RWPE2 (cell line): ENCODE measurements around the gene PRIMA1.

Experiments
- ATAC-seq: fragments of 200-7000 bp; cut with Tn5 transposase; 3 replicates; pipeline ENCODE4 v1.9.1; 2021; ENCODE audit warnings: low read depth
- DNase-seq: peaks from one replicate; pipeline ENCODE4 v3.0.0-alpha.2; 2020; ENCODE audit warnings: low spot score
- H3K27ac ChIP-seq: fragments of 450-650 bp; 2 replicates; pipeline ENCODE4 v1.5.1; 2017; ENCODE audit warnings: mild to moderate bottlenecking; ENCODE audit not compliant: poor library complexity, severe bottlenecking
- H3K27me3 ChIP-seq: fragments of 250-450 bp; sonication (Bioruptor Pico); 2 replicates; pipeline ENCODE4 v1.5.1; 2021; ENCODE audit warnings: mild to moderate bottlenecking, moderate library complexity; ENCODE audit not compliant: insufficient read depth, poor library complexity, severe bottlenecking
- H3K36me3 ChIP-seq: fragments of 250-450 bp; sonication (Bioruptor Pico); 2 replicates; pipeline ENCODE4 v1.5.1; 2020; ENCODE audit warnings: low read depth, mild to moderate bottlenecking, moderate library complexity
- H3K4me1 ChIP-seq: fragments of 250-450 bp; sonication (Bioruptor Pico); 2 replicates; pipeline ENCODE4 v1.5.1; 2021; ENCODE audit warnings: mild to moderate bottlenecking, moderate library complexity; ENCODE audit not compliant: insufficient read depth, poor library complexity, severe bottlenecking
- H3K4me3 ChIP-seq: fragments of 250-450 bp; sonication (Bioruptor Pico); 2 replicates; pipeline ENCODE4 v1.5.1; 2021; ENCODE audit warnings: mild to moderate bottlenecking, moderate library complexity; ENCODE audit not compliant: severe bottlenecking
- H3K9me3 ChIP-seq: fragments of 250-450 bp; sonication (Bioruptor Pico); 2 replicates; pipeline ENCODE4 v1.5.1; 2021; ENCODE audit warnings: mild to moderate bottlenecking, moderate library complexity; ENCODE audit not compliant: severe bottlenecking
- TF ChIP-seq, protein P1 (sequence below): fragments of 450-650 bp; IDR thresholded peaks from one replicate; pipeline ENCODE4 v1.5.1; 2017; ENCODE audit warnings: mild to moderate bottlenecking, moderate library complexity; ENCODE audit not compliant: poor library complexity, severe bottlenecking

Gene PRIMA1

DNA sequence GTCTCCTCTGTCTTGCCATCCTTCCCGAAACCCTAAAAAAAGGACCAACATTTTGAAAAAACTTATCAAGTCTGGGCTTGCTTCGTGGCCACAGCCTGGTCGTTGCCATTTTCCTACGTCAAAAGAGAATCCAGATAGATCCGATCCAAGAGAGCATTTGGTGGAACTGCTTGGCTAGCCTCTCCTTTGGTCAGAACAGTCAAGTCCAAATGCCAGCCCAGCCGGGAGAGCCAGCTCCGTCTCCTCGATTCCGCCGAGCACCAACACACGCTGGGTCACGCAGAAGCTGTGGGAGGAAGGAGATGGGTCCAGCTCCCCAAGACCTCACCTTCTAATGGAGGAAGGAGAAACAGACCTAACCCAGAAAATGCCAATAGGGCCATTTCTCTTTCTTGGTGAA, 9.3 kb upstream of the PRIMA1 start:
- Histone ChIP-seq H3K4me1 (no peaks in the 10 kb centered on the region), H3K27me3 (no peaks in the 10 kb centered on the region), H3K4me3 (no peak overlapping the region), H3K36me3 (no peaks in the 10 kb centered on the region), H3K27ac (no peak overlapping the region), H3K9me3 (no peaks in the 10 kb centered on the region)
- TF ChIP-seq, protein P1, sequence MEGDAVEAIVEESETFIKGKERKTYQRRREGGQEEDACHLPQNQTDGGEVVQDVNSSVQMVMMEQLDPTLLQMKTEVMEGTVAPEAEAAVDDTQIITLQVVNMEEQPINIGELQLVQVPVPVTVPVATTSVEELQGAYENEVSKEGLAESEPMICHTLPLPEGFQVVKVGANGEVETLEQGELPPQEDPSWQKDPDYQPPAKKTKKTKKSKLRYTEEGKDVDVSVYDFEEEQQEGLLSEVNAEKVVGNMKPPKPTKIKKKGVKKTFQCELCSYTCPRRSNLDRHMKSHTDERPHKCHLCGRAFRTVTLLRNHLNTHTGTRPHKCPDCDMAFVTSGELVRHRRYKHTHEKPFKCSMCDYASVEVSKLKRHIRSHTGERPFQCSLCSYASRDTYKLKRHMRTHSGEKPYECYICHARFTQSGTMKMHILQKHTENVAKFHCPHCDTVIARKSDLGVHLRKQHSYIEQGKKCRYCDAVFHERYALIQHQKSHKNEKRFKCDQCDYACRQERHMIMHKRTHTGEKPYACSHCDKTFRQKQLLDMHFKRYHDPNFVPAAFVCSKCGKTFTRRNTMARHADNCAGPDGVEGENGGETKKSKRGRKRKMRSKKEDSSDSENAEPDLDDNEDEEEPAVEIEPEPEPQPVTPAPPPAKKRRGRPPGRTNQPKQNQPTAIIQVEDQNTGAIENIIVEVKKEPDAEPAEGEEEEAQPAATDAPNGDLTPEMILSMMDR: no peak
- no peak for DNase-seq
- no peak for ATAC-seq

DNA sequence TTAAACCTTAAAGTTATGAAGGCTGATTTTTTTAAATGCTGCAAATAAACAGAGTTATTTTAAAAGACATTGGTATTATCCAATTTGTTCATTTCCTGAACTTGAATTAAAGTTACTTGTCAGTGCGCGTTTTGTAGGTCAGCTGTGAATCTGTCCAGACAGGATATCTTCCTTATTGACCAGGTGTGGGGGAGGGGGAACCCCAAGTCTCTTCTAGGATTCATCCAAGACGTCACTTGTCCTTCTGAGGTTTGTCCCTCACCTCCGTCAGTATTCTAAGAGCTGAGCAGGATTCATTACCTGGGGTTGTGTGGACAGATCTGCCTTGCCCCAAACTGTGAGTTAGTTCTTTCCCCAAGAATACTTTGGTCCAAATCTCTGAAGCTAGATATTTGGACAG, 8.8 kb upstream of the PRIMA1 start:
- ATAC-seq (no peak), DNase-seq (no peak)
- Histone ChIP-seq H3K4me3 (no peak overlapping the region), H3K36me3 (no peaks in the 10 kb centered on the region), H3K27me3 (no peaks in the 10 kb centered on the region), H3K4me1 (no peaks in the 10 kb centered on the region), H3K27ac (no peak overlapping the region), H3K9me3 (no peaks in the 10 kb centered on the region)
- TF ChIP-seq, protein P1: no peak

DNA sequence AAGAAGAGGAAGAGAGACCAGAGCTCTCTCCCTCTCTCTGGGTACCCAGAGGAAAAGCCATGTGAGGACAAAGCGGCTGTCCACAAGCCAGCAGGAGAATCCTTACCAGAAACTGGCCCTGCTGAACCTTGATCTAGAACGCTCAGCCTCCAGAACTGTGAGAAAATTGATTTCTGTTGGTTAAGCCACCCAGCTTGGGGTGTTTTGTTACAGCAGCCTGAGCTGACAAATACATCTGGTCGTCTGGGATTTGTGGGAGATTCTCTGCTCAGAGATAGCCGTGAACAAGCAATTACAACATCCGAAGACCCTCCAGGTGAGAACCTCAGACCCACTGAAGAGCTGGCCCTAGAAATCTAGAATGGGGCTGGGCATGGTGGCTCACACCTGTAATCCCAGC, 6.5 kb upstream of the PRIMA1 start:
- no peaks in the 10 kb centered on the region for H3K4me1 ChIP-seq
- no peaks in the 10 kb centered on the region for H3K36me3 ChIP-seq
- no peak for ATAC-seq
- no peak overlapping the region for H3K4me3 ChIP-seq
- no peak overlapping the region for H3K27ac ChIP-seq
- no peak for DNase-seq
- no peaks in the 10 kb centered on the region for H3K27me3 ChIP-seq
- TF ChIP-seq, protein P1: no peak
- no peaks in the 10 kb centered on the region for H3K9me3 ChIP-seq

DNA sequence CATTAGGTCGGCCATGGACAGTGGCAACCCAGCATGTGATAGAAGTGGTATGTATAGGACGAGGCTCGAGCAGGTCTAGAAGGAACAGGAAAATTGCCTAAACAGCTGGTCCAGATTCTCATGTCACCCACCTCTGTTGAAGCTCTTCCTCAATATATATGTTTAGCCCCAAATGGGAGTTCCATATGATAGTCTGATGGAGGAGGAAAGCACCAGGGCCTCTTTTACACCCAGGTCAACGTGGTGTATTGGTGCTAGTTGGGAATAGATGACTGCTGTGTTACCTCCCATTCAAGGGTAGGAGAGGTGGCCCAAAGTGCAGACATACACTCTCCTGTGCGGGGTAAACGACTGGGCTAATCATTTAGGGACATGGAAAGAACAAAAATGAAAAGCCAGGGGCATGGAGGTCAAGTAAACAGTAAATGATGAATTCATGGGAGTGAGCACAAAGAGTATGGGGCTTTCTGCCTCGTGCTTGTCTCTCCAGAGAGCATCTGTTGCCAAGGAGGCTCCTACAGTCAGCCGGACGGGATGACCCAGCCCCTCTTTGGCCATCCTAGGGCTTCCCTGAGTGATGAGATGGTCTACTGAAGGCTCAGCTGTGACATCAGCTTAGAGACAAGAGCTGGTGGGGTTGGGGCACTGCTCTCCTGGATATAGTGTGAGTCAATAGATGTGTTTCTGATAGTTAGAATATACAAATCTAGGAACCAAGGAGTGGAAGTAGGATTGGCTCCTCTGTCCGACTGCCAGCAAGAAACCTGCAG, 5.5 kb upstream of the PRIMA1 start:
- H3K27ac ChIP-seq: no peak overlapping the region
- ATAC-seq (no peak), DNase-seq (no peak)
- no peaks in the 10 kb centered on the region for H3K27me3 ChIP-seq
- H3K36me3 ChIP-seq: no peaks in the 10 kb centered on the region
- H3K9me3 ChIP-seq: no peaks in the 10 kb centered on the region
- peaks cover 3% of the 10 kb centered on the region for H3K4me1 ChIP-seq
- no peak overlapping the region for H3K4me3 ChIP-seq
- TF ChIP-seq, protein P1: no peak

DNA sequence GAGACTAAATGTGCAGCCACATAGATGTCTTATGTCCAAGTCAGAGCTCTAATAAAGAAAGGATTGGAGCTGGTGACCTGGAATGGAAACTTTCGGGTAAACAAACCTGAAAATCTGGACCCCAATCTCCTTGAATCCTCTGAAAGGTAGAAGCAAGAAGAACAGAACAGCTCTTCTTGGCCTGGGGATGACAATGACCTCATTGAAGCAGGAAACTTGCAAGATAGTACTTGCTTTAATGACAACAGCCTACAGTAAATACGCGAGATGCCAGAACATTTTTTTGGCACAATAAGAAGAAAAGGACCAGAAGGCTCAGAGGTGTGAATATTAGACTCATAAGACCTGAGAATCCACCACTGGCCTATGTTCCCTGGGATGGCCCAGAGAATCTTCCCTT, 4.1 kb upstream of the PRIMA1 start:
- TF ChIP-seq, protein P1: no peak
- Histone ChIP-seq H3K36me3 (no peaks in the 10 kb centered on the region), H3K4me1 (peaks cover 3% of the 10 kb centered on the region), H3K27me3 (peaks cover 4% of the 10 kb centered on the region), H3K4me3 (no peak overlapping the region), H3K27ac (no peak overlapping the region), H3K9me3 (no peaks in the 10 kb centered on the region)
- ATAC-seq (no peak), DNase-seq (no peak)
